PC-3 (cell line): Measurements from ENCODE around the gene DOCK1. TPM values are rescaled to one million over a fixed set of nuclear protein-coding genes. Genes with fewer than 3 reads are reported as not detected.

Experiments used
- ATAC-seq: fragments of 200-7000 bp; cut with Tn5 transposase; 2 replicates; pipeline ENCODE4 v1.9.1; 2020; ENCODE audit warnings: mild to moderate bottlenecking, moderate library complexity
- BruUV-seq: library from RNA; stranded (reverse); fragments of 400-500 nt; replicated peaks from 2 replicates; lab custom pipeline; 2021; lab: Mats Ljungman, UMichigan
- CTCF ChIA-PET: fragments of 300-600 bp; sonication (Branson Sonifier 250); formaldehyde crosslinking; loops from one replicate; lab custom pipeline; 2022; ENCODE audit warnings: antibody characterized with exemption; lab: Charles Lee
- POLR2A ChIA-PET: fragments of 300-600 bp; sonication (Branson Sonifier 250); formaldehyde crosslinking; loops from one replicate; lab custom pipeline; 2022; ENCODE audit warnings: antibody characterized with exemption; ENCODE audit not compliant: unreplicated experiment; lab: Charles Lee
- DNase-seq: peaks from one replicate; pipeline ENCODE4 v3.0.0-alpha.2; 2015
- H2AFZ ChIP-seq: fragments of 300-600 bp; sonication (generic); 2 replicates; pipeline ENCODE4 v1.6.0; 2016; ENCODE audit warnings: antibody characterized with exemption, low read length
- H3F3A ChIP-seq: fragments of 300-600 bp; sonication (generic); one replicate; pipeline ENCODE4 v1.6.0; 2017; ENCODE audit warnings: antibody characterized with exemption, low read length, control low read depth, mild to moderate bottlenecking; ENCODE audit not compliant: unreplicated experiment
- H3K27ac ChIP-seq: fragments of 300-600 bp; sonication (generic); 2 replicates; pipeline ENCODE4 v1.5.1; 2016; ENCODE audit warnings: mild to moderate bottlenecking, low read length
- H3K27me3 ChIP-seq: fragments of 300-600 bp; sonication (generic); 2 replicates; pipeline ENCODE4 v1.6.1; 2016; ENCODE audit warnings: low read length, mixed read lengths
- H3K36me3 ChIP-seq: fragments of 300-600 bp; sonication (generic); 2 replicates; pipeline ENCODE4 v1.6.1; 2016; ENCODE audit warnings: low read depth, mixed run types, low read length, mixed read lengths
- H3K4me1 ChIP-seq: fragments of 300-600 bp; sonication (generic); 2 replicates; pipeline ENCODE4 v1.5.1; 2016; ENCODE audit warnings: low read length; ENCODE audit not compliant: insufficient read depth
- H3K4me2 ChIP-seq: fragments of 300-600 bp; sonication (generic); 2 replicates; pipeline ENCODE4 v1.6.0; 2016; ENCODE audit warnings: low read length
- H3K4me3 ChIP-seq: fragments of 300-600 bp; sonication (generic); 2 replicates; pipeline ENCODE4 v1.5.1; 2016; ENCODE audit warnings: mild to moderate bottlenecking, low read length, mixed read lengths
- H3K79me2 ChIP-seq: fragments of 300-600 bp; sonication (generic); 2 replicates; pipeline ENCODE4 v1.6.1; 2017; ENCODE audit warnings: low read length, mixed read lengths
- H3K9ac ChIP-seq: fragments of 300-600 bp; sonication (generic); 2 replicates; pipeline ENCODE4 v1.6.0; 2016; ENCODE audit warnings: mild to moderate bottlenecking, low read length
- H3K9me2 ChIP-seq: fragments of 300-600 bp; sonication (generic); replicated peaks from 2 replicates; pipeline ENCODE4 v1.6.1; 2016; ENCODE audit warnings: mixed run types, low read length, mixed read lengths
- H3K9me3 ChIP-seq: fragments of 300-600 bp; sonication (generic); 2 replicates; pipeline ENCODE4 v1.6.1; 2016; ENCODE audit warnings: low read length, mixed read lengths
- H4K20me1 ChIP-seq: fragments of 300-600 bp; sonication (generic); 2 replicates; pipeline ENCODE4 v1.6.1; 2016; ENCODE audit warnings: low read length, mixed read lengths
- EZH2 ChIP-seq: fragments of 300-600 bp; sonication (generic); IDR thresholded peaks from one replicate; pipeline ENCODE4 v1.6.1; 2017; ENCODE audit warnings: antibody characterized with exemption, mild to moderate bottlenecking, low read length; ENCODE audit not compliant: unreplicated experiment
- EZH2phosphoT487 ChIP-seq: fragments of 300-600 bp; sonication (generic); IDR thresholded peaks from 2 replicates; pipeline ENCODE4 v1.6.1; 2018; ENCODE audit warnings: mild to moderate bottlenecking, antibody characterized with exemption, low read length, borderline replicate concordance
- intact Hi-C: fragments of 100-400 bp; cut with micrococcal nuclease; formaldehyde crosslinking; loops from 2 replicates; pipeline ENCODE4 v1.9.0; 2023
- total RNA-seq: library from RNA; depleted of rRNA; stranded (reverse); fragments of >200 nt; gene quantifications from 2 replicates; pipeline ENCODE4 v1.2.3, GENCODE V29; 2014
- TF ChIP-seq, protein P1 (sequence below): fragments of 300-600 bp; sonication (generic); conservative IDR thresholded peaks from 2 replicates; pipeline ENCODE4 v1.5.1; 2017; ENCODE audit warnings: antibody characterized with exemption, low read depth, mild to moderate bottlenecking, low read length

Gene DOCK1
- total RNA-seq, 1 experiment from 2014 or later = 34.3 TPM

DNA sequence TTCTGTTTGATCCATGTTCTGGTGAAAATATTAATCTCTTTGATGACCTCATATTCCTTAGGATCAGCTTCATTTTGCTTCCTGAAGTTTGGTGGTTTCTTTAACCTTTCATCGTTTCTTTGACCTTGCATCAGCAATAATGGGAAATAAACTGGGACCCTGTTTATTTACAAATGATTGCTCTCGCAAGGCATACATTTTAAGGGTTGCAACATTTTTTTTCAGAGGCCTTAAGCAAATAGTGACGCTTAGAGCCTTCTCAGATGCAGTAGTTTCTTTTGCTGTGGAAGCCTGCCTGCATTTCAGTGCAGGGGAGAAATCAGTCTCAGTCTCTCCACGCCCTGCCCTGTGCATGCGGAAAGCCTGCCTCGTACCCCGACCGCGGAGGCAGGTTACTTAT, 504.8 kb downstream of the DOCK1 start:
- Histone ChIP-seq H3K4me2 (no peak overlapping the region), H3F3A (no peaks in the 10 kb centered on the region), H3K9ac (no peak overlapping the region), H3K79me2 (no peaks in the 10 kb centered on the region), H2AFZ (no peak overlapping the region), H3K4me1 (no peaks in the 10 kb centered on the region), H3K9me3 (no peaks in the 10 kb centered on the region), H3K27me3 (no peaks in the 10 kb centered on the region), H3K9me2 (no peaks in the 10 kb centered on the region), H3K27ac (no peak overlapping the region), H4K20me1 (no peaks in the 10 kb centered on the region), H3K36me3 (no peaks in the 10 kb centered on the region), H3K4me3 (no peak overlapping the region)
- intact Hi-C loops = no loop called here
- no peak for DNase-seq
- TF ChIP-seq EZH2 (no peak), EZH2phosphoT487 (no peak)
- TF ChIP-seq, protein P1, sequence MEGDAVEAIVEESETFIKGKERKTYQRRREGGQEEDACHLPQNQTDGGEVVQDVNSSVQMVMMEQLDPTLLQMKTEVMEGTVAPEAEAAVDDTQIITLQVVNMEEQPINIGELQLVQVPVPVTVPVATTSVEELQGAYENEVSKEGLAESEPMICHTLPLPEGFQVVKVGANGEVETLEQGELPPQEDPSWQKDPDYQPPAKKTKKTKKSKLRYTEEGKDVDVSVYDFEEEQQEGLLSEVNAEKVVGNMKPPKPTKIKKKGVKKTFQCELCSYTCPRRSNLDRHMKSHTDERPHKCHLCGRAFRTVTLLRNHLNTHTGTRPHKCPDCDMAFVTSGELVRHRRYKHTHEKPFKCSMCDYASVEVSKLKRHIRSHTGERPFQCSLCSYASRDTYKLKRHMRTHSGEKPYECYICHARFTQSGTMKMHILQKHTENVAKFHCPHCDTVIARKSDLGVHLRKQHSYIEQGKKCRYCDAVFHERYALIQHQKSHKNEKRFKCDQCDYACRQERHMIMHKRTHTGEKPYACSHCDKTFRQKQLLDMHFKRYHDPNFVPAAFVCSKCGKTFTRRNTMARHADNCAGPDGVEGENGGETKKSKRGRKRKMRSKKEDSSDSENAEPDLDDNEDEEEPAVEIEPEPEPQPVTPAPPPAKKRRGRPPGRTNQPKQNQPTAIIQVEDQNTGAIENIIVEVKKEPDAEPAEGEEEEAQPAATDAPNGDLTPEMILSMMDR = no peak
- POLR2A ChIA-PET = no interaction called here
- CTCF ChIA-PET = no interaction called here
- ATAC-seq = no peak
- no TSS peak for BruUV-seq

DNA sequence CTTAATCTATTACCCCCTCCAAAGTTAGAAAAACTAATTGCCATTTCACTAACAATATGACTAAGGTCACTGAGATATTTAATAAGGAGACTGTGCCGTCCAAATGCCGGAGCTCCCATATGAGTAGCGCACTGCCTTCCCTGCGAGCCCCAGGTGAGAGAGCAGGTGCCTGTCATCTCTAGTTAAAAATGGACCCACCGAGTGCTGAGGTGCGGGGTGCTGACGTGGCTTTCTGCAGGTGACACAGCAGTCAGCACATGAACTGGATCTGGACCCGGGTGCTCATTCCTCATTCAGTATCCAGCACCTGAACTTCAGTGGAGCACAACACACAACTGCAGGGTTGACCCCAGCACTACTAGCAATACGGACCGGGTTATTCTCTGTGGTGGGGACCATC, 505.8 kb downstream of the DOCK1 start:
- Histone ChIP-seq H3K4me1 (no peaks in the 10 kb centered on the region), H3K27me3 (no peaks in the 10 kb centered on the region), H3K9me2 (no peaks in the 10 kb centered on the region), H3K36me3 (no peaks in the 10 kb centered on the region), H3K4me3 (no peak overlapping the region), H3K9ac (no peak overlapping the region), H3K4me2 (no peak overlapping the region), H3F3A (no peaks in the 10 kb centered on the region), H3K27ac (no peak overlapping the region), H3K79me2 (no peaks in the 10 kb centered on the region), H2AFZ (no peak overlapping the region), H3K9me3 (no peaks in the 10 kb centered on the region), H4K20me1 (no peaks in the 10 kb centered on the region)
- no peak for DNase-seq
- ChIA-PET POLR2A (no interaction called here), CTCF (no interaction called here)
- no peak for ATAC-seq
- BruUV-seq = no TSS peak
- intact Hi-C loops = no loop called here
- TF ChIP-seq EZH2phosphoT487 (no peak), EZH2 (no peak)
- TF ChIP-seq, protein P1 = no peak

DNA sequence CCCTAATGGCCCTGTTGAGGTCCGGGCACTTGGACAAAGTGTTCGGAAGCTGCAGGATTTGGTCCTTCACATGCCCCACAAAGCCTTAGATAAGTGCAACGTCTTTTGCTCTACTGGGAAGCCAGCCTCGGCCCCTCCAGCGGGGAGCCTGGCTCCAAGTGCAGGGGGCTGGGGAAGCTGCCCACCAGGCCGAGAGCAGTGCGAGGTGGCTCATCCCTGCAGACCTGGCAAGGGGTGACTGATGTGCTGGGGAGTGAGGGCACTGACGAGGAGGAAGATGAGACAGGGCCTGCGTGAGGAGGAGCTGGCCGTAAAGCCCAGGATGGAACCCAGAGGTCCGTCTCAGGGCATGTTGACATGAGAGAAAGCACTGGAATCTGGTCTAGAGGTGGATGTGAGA, 508.1 kb downstream of the DOCK1 start:
- intact Hi-C loops = no loop called here
- no peaks in the 10 kb centered on the region for H3F3A ChIP-seq
- ChIA-PET CTCF (no interaction called here), POLR2A (no interaction called here)
- H2AFZ ChIP-seq = no peak overlapping the region
- H4K20me1 ChIP-seq = no peaks in the 10 kb centered on the region
- no TSS peak for BruUV-seq
- no peak overlapping the region for H3K4me2 ChIP-seq
- H3K36me3 ChIP-seq = no peaks in the 10 kb centered on the region
- H3K79me2 ChIP-seq = no peaks in the 10 kb centered on the region
- no peaks in the 10 kb centered on the region for H3K27me3 ChIP-seq
- no peak for TF ChIP-seq EZH2
- TF ChIP-seq, protein P1 = no peak
- TF ChIP-seq EZH2phosphoT487 = no peak
- no peaks in the 10 kb centered on the region for H3K9me2 ChIP-seq
- ATAC-seq = no peak
- H3K4me1 ChIP-seq = no peaks in the 10 kb centered on the region
- H3K4me3 ChIP-seq = no peak overlapping the region
- H3K9ac ChIP-seq = no peak overlapping the region
- no peaks in the 10 kb centered on the region for H3K9me3 ChIP-seq
- no peak overlapping the region for H3K27ac ChIP-seq
- DNase-seq = no peak
